GM18526 (cell line): ENCODE measurements around the gene DCC.

Experiments used
- POLR2A ChIP-seq: IDR thresholded peaks from 3 replicates; pipeline ENCODE4 v1.6.1; 2011; ENCODE audit not compliant: insufficient read length; ENCODE audit errors: extremely low read depth

Gene DCC

GRCh38 chr18:53526101-53526870, 1186.3 kb downstream of the DCC start:
- TF ChIP-seq POLR2A: no peak

GRCh38 chr18:53527365-53527764, 1187.4 kb downstream of the DCC start:
- TF ChIP-seq POLR2A: no peak

- no peak for TF ChIP-seq POLR2A
Measured at GRCh38 chr18:53531187-53531586, 1191.2 kb downstream of the DCC start.

GRCh38 chr18:53531896-53532295, 1191.9 kb downstream of the DCC start:
- TF ChIP-seq POLR2A: no peak

- TF ChIP-seq POLR2A: no peak
Measured at GRCh38 chr18:53534203-53534602, 1194.2 kb downstream of the DCC start.

- no peak for TF ChIP-seq POLR2A
Measured at GRCh38 chr18:53534695-53535094, 1194.7 kb downstream of the DCC start.

GRCh38 chr18:53536908-53537307, 1196.9 kb downstream of the DCC start:
- TF ChIP-seq POLR2A: no peak

- TF ChIP-seq POLR2A: no peak
Measured at GRCh38 chr18:53541924-53542323, 1201.9 kb downstream of the DCC start.

- no peak for TF ChIP-seq POLR2A
Measured at GRCh38 chr18:53543711-53544110, 1203.7 kb downstream of the DCC start.

GRCh38 chr18:53544917-53545316, 1204.9 kb downstream of the DCC start:
- no peak for TF ChIP-seq POLR2A

GRCh38 chr18:53551868-53552426, 1212.0 kb downstream of the DCC start:
- no peak for TF ChIP-seq POLR2A

GRCh38 chr18:53553030-53553429, 1213.0 kb downstream of the DCC start:
- no peak for TF ChIP-seq POLR2A

GRCh38 chr18:53556450-53556849, 1216.5 kb downstream of the DCC start:
- no peak for TF ChIP-seq POLR2A

- no peak for TF ChIP-seq POLR2A
Measured at GRCh38 chr18:53560546-53560945, 1220.5 kb downstream of the DCC start.

- no peak for TF ChIP-seq POLR2A
Measured at GRCh38 chr18:53566626-53567025, 1226.6 kb downstream of the DCC start.

GRCh38 chr18:53567929-53568574, 1228.1 kb downstream of the DCC start:
- no peak for TF ChIP-seq POLR2A
